Osteocyte (in vitro differentiated cells): ENCODE data around the gene TCERG1L. TPM values are rescaled to one million over a fixed set of nuclear protein-coding genes. Genes with fewer than 3 reads are reported as not detected.

Source experiments
- DNase-seq: peaks from one replicate; pipeline ENCODE4 v3.0.0; 2021; ENCODE audit warnings: mixed read lengths; ENCODE audit not compliant: unreplicated experiment; ENCODE audit errors: extremely low spot score
- H3K27ac Mint-ChIP-seq: one replicate; pipeline ENCODE4 v1.8.0; 2021; ENCODE audit warnings: mild to moderate bottlenecking, mixed read lengths; ENCODE audit not compliant: unreplicated experiment
- H3K27me3 Mint-ChIP-seq: one replicate; pipeline ENCODE4 v1.8.0; 2021; ENCODE audit warnings: mixed read lengths; ENCODE audit not compliant: unreplicated experiment
- H3K36me3 Mint-ChIP-seq: one replicate; pipeline ENCODE4 v1.8.0; 2021; ENCODE audit warnings: mixed read lengths; ENCODE audit not compliant: unreplicated experiment
- H3K4me1 Mint-ChIP-seq: one replicate; pipeline ENCODE4 v1.8.0; 2021; ENCODE audit warnings: mixed read lengths; ENCODE audit not compliant: unreplicated experiment
- H3K4me3 Mint-ChIP-seq: one replicate; pipeline ENCODE4 v1.8.0; 2021; ENCODE audit warnings: mild to moderate bottlenecking, moderate library complexity, mixed read lengths; ENCODE audit not compliant: unreplicated experiment
- H3K9me3 Mint-ChIP-seq: one replicate; pipeline ENCODE4 v1.8.0; 2021; ENCODE audit warnings: mixed read lengths; ENCODE audit not compliant: unreplicated experiment
- CTCF ChIP-seq: fragments of 200-600 bp; sonication (generic); IDR thresholded peaks from 2 replicates; pipeline ENCODE4 v1.5.0; 2021; ENCODE audit warnings: antibody characterized with exemption, mild to moderate bottlenecking, moderate library complexity
- total RNA-seq: library from RNA; stranded (reverse); gene quantifications from 2 replicates; pipeline ENCODE4 v1.2.1, GENCODE V29; 2021

Gene TCERG1L
- total RNA-seq, 1 donor from 2014 or later: not detected

GRCh38 chr10:131082991-131083481 lies 228.5 kb downstream of the TCERG1L start:
- H3K4me1 Mint-ChIP-seq: no peaks in the 10 kb centered on the region
- H3K36me3 Mint-ChIP-seq: no peaks in the 10 kb centered on the region
- no peak for TF ChIP-seq CTCF
- H3K27ac Mint-ChIP-seq: no peak overlapping the region
- peaks cover 43% of the 10 kb centered on the region for H3K9me3 Mint-ChIP-seq
- DNase-seq: no peak
- H3K4me3 Mint-ChIP-seq: no peak overlapping the region
- no peaks in the 10 kb centered on the region for H3K27me3 Mint-ChIP-seq

- no peaks in the 10 kb centered on the region for H3K36me3 Mint-ChIP-seq
- no peak overlapping the region for H3K4me3 Mint-ChIP-seq
- no peaks in the 10 kb centered on the region for H3K27me3 Mint-ChIP-seq
- TF ChIP-seq CTCF: no peak
- H3K9me3 Mint-ChIP-seq: peaks cover 42% of the 10 kb centered on the region
- DNase-seq: no peak
- H3K4me1 Mint-ChIP-seq: no peaks in the 10 kb centered on the region
- H3K27ac Mint-ChIP-seq: no peak overlapping the region
Measured at GRCh38 chr10:131082201-131082850, 229.2 kb downstream of the TCERG1L start.

- no peaks in the 10 kb centered on the region for H3K36me3 Mint-ChIP-seq
- no peak overlapping the region for H3K4me3 Mint-ChIP-seq
- no peak for TF ChIP-seq CTCF
- H3K9me3 Mint-ChIP-seq: peaks cover 37% of the 10 kb centered on the region
- no peak overlapping the region for H3K27ac Mint-ChIP-seq
- H3K27me3 Mint-ChIP-seq: no peaks in the 10 kb centered on the region
- no peaks in the 10 kb centered on the region for H3K4me1 Mint-ChIP-seq
- no peak for DNase-seq
Measured at GRCh38 chr10:131081786-131082185, 229.7 kb downstream of the TCERG1L start.

- no peak for DNase-seq
- TF ChIP-seq CTCF: no peak
- no peak overlapping the region for H3K4me3 Mint-ChIP-seq
- no peak overlapping the region for H3K27ac Mint-ChIP-seq
- H3K27me3 Mint-ChIP-seq: no peaks in the 10 kb centered on the region
- no peaks in the 10 kb centered on the region for H3K4me1 Mint-ChIP-seq
- H3K9me3 Mint-ChIP-seq: peaks cover 36% of the 10 kb centered on the region
- H3K36me3 Mint-ChIP-seq: no peaks in the 10 kb centered on the region
Measured at GRCh38 chr10:131081376-131081775, 230.1 kb downstream of the TCERG1L start.

- H3K4me3 Mint-ChIP-seq: no peak overlapping the region
- no peak overlapping the region for H3K27ac Mint-ChIP-seq
- no peaks in the 10 kb centered on the region for H3K27me3 Mint-ChIP-seq
- H3K9me3 Mint-ChIP-seq: peaks cover 36% of the 10 kb centered on the region
- no peaks in the 10 kb centered on the region for H3K4me1 Mint-ChIP-seq
- no peaks in the 10 kb centered on the region for H3K36me3 Mint-ChIP-seq
- no peak for DNase-seq
- TF ChIP-seq CTCF: no peak
Measured at GRCh38 chr10:131080571-131080970, 230.9 kb downstream of the TCERG1L start.
